Measurements from ENCODE around the gene ACSM3. TPM values are rescaled to one million over a fixed set of nuclear protein-coding genes. Genes with fewer than 3 reads are reported as not detected.

Gene ACSM3
- total RNA-seq, 6 experiments from 2014 or later: 24.5 to 109 (median 57.9) TPM

GRCh38 chr16:20830372-20830771, 66.6 kb downstream of the ACSM3 start:
- Histone ChIP-seq H3K4me1 (no peaks in the 10 kb centered on the region), H3K27ac (no peak overlapping the region), H3K9me3 (no peaks in the 10 kb centered on the region), H3K4me3 (no peak overlapping the region), H3K27me3 (no peaks in the 10 kb centered on the region), H3K36me3 (no peaks in the 10 kb centered on the region)
- TF ChIP-seq POLR2A (IDR thresholded peaks at IDR 0.05): no peak
- DNase-seq (no peak), ATAC-seq (no peak)
- WGBS (ENCODE audit: insufficient coverage, low coverage, low lambda C conversion rate, missing lambda C conversion rate): 75% methylated on average over 1 of the region's 1 CpG
- intact Hi-C loops (cut with DNase I): no loop called here

GRCh38 chr16:20833086-20833485, 69.3 kb downstream of the ACSM3 start:
- TF ChIP-seq CTCF (IDR thresholded peaks at IDR 0.05) (no peak), POLR2A (IDR thresholded peaks at IDR 0.05) (no peak)
- intact Hi-C loops (cut with DNase I): no loop called here
- Histone ChIP-seq H3K27me3 (no peaks in the 10 kb centered on the region), H3K9me3 (no peaks in the 10 kb centered on the region), H3K36me3 (no peaks in the 10 kb centered on the region), H3K4me1 (no peaks in the 10 kb centered on the region), H3K4me3 (no peak overlapping the region), H3K27ac (no peak overlapping the region)
- DNase-seq: no peak
- no peak for ATAC-seq
- WGBS (ENCODE audit: insufficient coverage, low coverage, low lambda C conversion rate, missing lambda C conversion rate): 85% methylated on average over 2 of the region's 2 CpGs

- no peak overlapping the region for H3K27ac ChIP-seq
- no peak overlapping the region for H3K4me3 ChIP-seq
- intact Hi-C loops (cut with DNase I): no loop called here
- H3K27me3 ChIP-seq: no peaks in the 10 kb centered on the region
- no peaks in the 10 kb centered on the region for H3K4me1 ChIP-seq
- ATAC-seq (no peak), DNase-seq (no peak)
- no peaks in the 10 kb centered on the region for H3K36me3 ChIP-seq
- TF ChIP-seq CTCF (IDR thresholded peaks at IDR 0.05) (no peak), POLR2A (IDR thresholded peaks at IDR 0.05) (no peak)
- WGBS (ENCODE audit: insufficient coverage, low coverage, low lambda C conversion rate, missing lambda C conversion rate): 54% methylated on average over 1 of the region's 1 CpG
- no peaks in the 10 kb centered on the region for H3K9me3 ChIP-seq
Measured at GRCh38 chr16:20838240-20838639, 74.4 kb downstream of the ACSM3 start.

DNA sequence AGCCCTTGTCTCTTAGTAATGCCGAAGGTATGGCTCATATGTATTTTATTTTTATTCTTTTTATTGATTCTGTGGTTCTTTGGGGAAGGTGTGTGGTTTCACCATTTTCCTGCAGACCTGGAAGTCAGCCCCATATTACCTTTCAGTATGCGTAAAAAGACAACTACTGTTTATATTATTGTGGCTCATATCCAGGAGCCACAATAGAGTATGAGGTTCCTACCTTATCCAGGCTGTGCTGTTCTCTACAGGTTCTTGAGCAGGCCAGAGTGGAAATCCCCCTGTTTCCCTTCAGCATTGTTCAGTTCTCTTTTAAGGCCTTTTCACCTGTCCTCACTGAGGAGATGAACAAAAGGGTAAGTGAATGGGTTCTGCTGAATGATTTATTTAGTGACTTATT, 75.7 kb downstream of the ACSM3 start:
- Histone ChIP-seq H3K36me3 (no peaks in the 10 kb centered on the region), H3K27ac (no peak overlapping the region), H3K9me3 (no peaks in the 10 kb centered on the region), H3K4me1 (no peaks in the 10 kb centered on the region), H3K4me3 (no peak overlapping the region), H3K27me3 (no peaks in the 10 kb centered on the region)
- 79% methylated on average over 2 of the region's 2 CpGs for WGBS (ENCODE audit: insufficient coverage, low coverage, low lambda C conversion rate, missing lambda C conversion rate)
- intact Hi-C loops (cut with DNase I): no loop called here
- no peak for TF ChIP-seq CTCF (IDR thresholded peaks at IDR 0.05)
- no peak for TF ChIP-seq POLR2A (IDR thresholded peaks at IDR 0.05)
- DNase-seq: no peak
- no peak for ATAC-seq

DNA sequence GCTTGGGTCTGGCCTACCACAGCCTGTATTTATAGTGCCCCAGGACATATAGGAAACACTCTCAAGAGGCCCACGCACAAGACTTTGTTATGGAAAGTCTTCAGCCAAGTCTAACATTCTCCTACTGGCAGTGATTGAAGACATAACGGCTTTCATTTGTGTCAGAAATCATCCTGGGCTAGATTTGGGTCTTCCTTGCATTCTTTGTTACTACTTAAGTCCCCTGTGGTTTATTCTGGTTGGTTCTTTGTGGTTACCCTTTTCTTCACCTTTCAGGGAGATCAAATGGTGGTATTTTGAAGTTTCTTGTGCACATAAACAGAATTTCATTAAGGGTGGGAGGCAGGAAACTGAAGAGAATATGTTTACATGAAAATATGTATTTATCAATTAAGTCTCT, 80.2 kb downstream of the ACSM3 start:
- no peaks in the 10 kb centered on the region for H3K9me3 ChIP-seq
- intact Hi-C loops (cut with DNase I): no loop called here
- ATAC-seq (no peak), DNase-seq (no peak)
- TF ChIP-seq CTCF (IDR thresholded peaks at IDR 0.05): no peak
- no peak for TF ChIP-seq POLR2A (IDR thresholded peaks at IDR 0.05)
- no peaks in the 10 kb centered on the region for H3K27me3 ChIP-seq
- H3K36me3 ChIP-seq: no peaks in the 10 kb centered on the region
- WGBS (ENCODE audit: insufficient coverage, low coverage, low lambda C conversion rate, missing lambda C conversion rate): 67% methylated on average over 1 of the region's 2 CpGs
- no peaks in the 10 kb centered on the region for H3K4me1 ChIP-seq
- no peak overlapping the region for H3K4me3 ChIP-seq
- no peak overlapping the region for H3K27ac ChIP-seq

Data from right lobe of liver (tissue), 6 donors.